B cell (primary cell): ENCODE measurements around the gene PACC1. TPM values are rescaled to one million over a fixed set of nuclear protein-coding genes. Genes with fewer than 3 reads are reported as not detected.

Experiments
- ATAC-seq: fragments of 200-7000 bp; cut with Tn5 transposase; one replicate; pipeline ENCODE4 v1.10.0; 2021; ENCODE audit warnings: low read depth, mild to moderate bottlenecking, moderate number of reproducible peaks, moderate library complexity
- CTCF ChIA-PET: fragments of 350-600 bp; sonication (Branson Sonifier 250); formaldehyde crosslinking; loops from one replicate; lab custom pipeline; 2021; ENCODE audit warnings: antibody characterized with exemption, inconsistent platforms; lab: Charles Lee
- POLR2A ChIA-PET: fragments of 350-600 bp; sonication (Branson Sonifier 250); formaldehyde crosslinking; loops from one replicate; lab custom pipeline; 2021; ENCODE audit warnings: antibody characterized with exemption; lab: Charles Lee
- DNase-seq: peaks from one replicate; pipeline ENCODE4 v3.0.0; 2013
- H2AFZ ChIP-seq: 2 replicates; pipeline ENCODE4 v1.6.1; 2012; ENCODE audit warnings: mild to moderate bottlenecking, low read depth, low read length; ENCODE audit not compliant: insufficient read depth, poor library complexity, severe bottlenecking
- H3K27ac ChIP-seq, 2 donors: 1 replicate in 1 of 2; 2 replicates in 1 of 2; pipeline ENCODE4 v1.5.1; 2012 to 2013; ENCODE audit warnings: low read length in 2 of 2, mild to moderate bottlenecking in 2 of 2, moderate library complexity in 1 of 2
- H3K27me3 ChIP-seq, 4 experiments: fragments of 200-600 bp in 1 of 4; sonication (generic) in 1 of 4; replicated peaks in 1 of 4; 1 replicate in 2 of 4; 2 replicates in 2 of 4; pipeline versions ENCODE4 v1.6.1 to v1.7.0; 2013 to 2016; ENCODE audit warnings: low read length in 3 of 4, mild to moderate bottlenecking in 2 of 4, mixed read lengths in 1 of 4, moderate library complexity in 1 of 4; ENCODE audit not compliant: insufficient read depth in 4 of 4, control insufficient read depth in 3 of 4; ENCODE audit errors: control extremely low read depth in 1 of 4
- H3K36me3 ChIP-seq, 2 experiments: replicated peaks in 1 of 2; 1 replicate in 1 of 2; 2 replicates in 1 of 2; pipeline versions ENCODE4 v1.6.1 to v1.7.1; 2013; ENCODE audit warnings: low read length in 1 of 2; ENCODE audit not compliant: insufficient read depth in 2 of 2, control insufficient read depth in 1 of 2; ENCODE audit errors: control extremely low read depth in 1 of 2, extremely low read depth in 1 of 2
- H3K4me1 ChIP-seq, 2 donors: fragments of 200-600 bp in 1 of 2; sonication (generic) in 1 of 2; 1 replicate in 1 of 2; 2 replicates in 1 of 2; pipeline versions ENCODE4 v1.5.1 to v1.6.1; 2013 to 2017; ENCODE audit warnings: low read length in 2 of 2; ENCODE audit not compliant: control insufficient read depth in 2 of 2, insufficient read depth in 2 of 2
- H3K4me2 ChIP-seq: replicated peaks from 2 replicates; pipeline ENCODE3; 2012; ENCODE audit warnings: mild to moderate bottlenecking, low read depth, low read length; ENCODE audit not compliant: poor library complexity, severe bottlenecking
- H3K4me3 ChIP-seq, 5 experiments: fragments of 200-600 bp in 1 of 5; sonication (generic) in 1 of 5; 1 replicate in 3 of 5; 2 replicates in 2 of 5; pipeline versions ENCODE4 v1.5.1 to v1.7.0; 2011 to 2016; ENCODE audit warnings: low read length in 4 of 5, mild to moderate bottlenecking in 4 of 5, low read depth in 2 of 5, control low read depth in 1 of 5, moderate library complexity in 1 of 5; ENCODE audit not compliant: insufficient read depth in 1 of 5; ENCODE audit errors: control extremely low read depth in 1 of 5, extremely low read depth in 1 of 5
- H3K79me2 ChIP-seq: fragments of 200-600 bp; sonication (generic); one replicate; pipeline ENCODE4 v1.6.0; 2016; ENCODE audit warnings: low read length; ENCODE audit not compliant: control insufficient read depth, insufficient read depth
- H3K9ac ChIP-seq: fragments of 200-600 bp; sonication (generic); 2 replicates; pipeline ENCODE4 v1.6.1; 2017; ENCODE audit warnings: mild to moderate bottlenecking, low read length, moderate library complexity
- H3K9me3 ChIP-seq, 3 donors: one replicate each; pipeline versions ENCODE4 v1.6.1 to v1.7.1; 2013; ENCODE audit warnings: low read length in 2 of 3; ENCODE audit not compliant: control insufficient read depth in 2 of 3, insufficient read depth in 1 of 3; ENCODE audit errors: control extremely low read depth in 1 of 3
- H4K20me1 ChIP-seq: 2 replicates; pipeline ENCODE4 v1.6.0; 2012; ENCODE audit warnings: mild to moderate bottlenecking, low read length; ENCODE audit not compliant: insufficient read depth, control insufficient read depth, poor library complexity, severe bottlenecking
- H3K27ac Mint-ChIP-seq: one replicate; pipeline ENCODE4 v1.8.0; 2021; ENCODE audit warnings: mixed read lengths
- H3K27me3 Mint-ChIP-seq: one replicate; pipeline ENCODE4 v1.8.0; 2021; ENCODE audit warnings: mixed read lengths
- H3K4me1 Mint-ChIP-seq: one replicate; pipeline ENCODE4 v1.8.0; 2021; ENCODE audit warnings: mixed read lengths
- H3K4me3 Mint-ChIP-seq: one replicate; pipeline ENCODE4 v1.8.0; 2021; ENCODE audit warnings: mixed read lengths
- H3K9me3 Mint-ChIP-seq: one replicate; pipeline ENCODE4 v1.8.0; 2022; ENCODE audit warnings: mixed read lengths; ENCODE audit not compliant: insufficient read depth
- EZH2 ChIP-seq: IDR thresholded peaks from 2 replicates; pipeline ENCODE4 v1.6.1; 2012; ENCODE audit warnings: borderline replicate concordance, low read depth, mild to moderate bottlenecking, moderate library complexity, low read length; ENCODE audit not compliant: insufficient read depth, poor library complexity, severe bottlenecking
- whole genome bisulfite sequencing: methylation state at CpG from one replicate; pipeline ENCODE4 v1.1.5; 2013; ENCODE audit warnings: missing lambda C conversion rate; ENCODE audit not compliant: insufficient coverage; 5-methylcytosine and 5-hydroxymethylcytosine counted together
- intact Hi-C: fragments of 100-400 bp; cut with micrococcal nuclease; formaldehyde crosslinking; loops from one replicate; pipeline ENCODE4 v1.10.0; 2022
- polyA plus RNA-seq: library from polyadenylated mRNA; depleted of rRNA; stranded (reverse); fragments of >200 nt; gene quantifications from 2 replicates; pipeline ENCODE4 v1.2.3, GENCODE V29; 2012
- total RNA-seq, 2 donors: library from RNA; stranded (reverse); fragments of 120-200 nt in 1 of 2; gene quantifications; 1 replicate in 1 of 2; 2 replicates in 1 of 2; pipeline versions ENCODE4 v1.2.3 to v1.2.4, GENCODE V29; 2013 to 2022
- TF ChIP-seq, protein P1 (sequence below): fragments of 200-600 bp; IDR thresholded peaks from one replicate; pipeline ENCODE4 v1.8.0; 2022; ENCODE audit warnings: antibody characterized with exemption, mild to moderate bottlenecking

Gene PACC1
- total and polyA plus RNA-seq, 2 donors (not counting 1 experiment from before 2014, with no cell fraction given), result 15.9 to 18.3 TPM

DNA sequence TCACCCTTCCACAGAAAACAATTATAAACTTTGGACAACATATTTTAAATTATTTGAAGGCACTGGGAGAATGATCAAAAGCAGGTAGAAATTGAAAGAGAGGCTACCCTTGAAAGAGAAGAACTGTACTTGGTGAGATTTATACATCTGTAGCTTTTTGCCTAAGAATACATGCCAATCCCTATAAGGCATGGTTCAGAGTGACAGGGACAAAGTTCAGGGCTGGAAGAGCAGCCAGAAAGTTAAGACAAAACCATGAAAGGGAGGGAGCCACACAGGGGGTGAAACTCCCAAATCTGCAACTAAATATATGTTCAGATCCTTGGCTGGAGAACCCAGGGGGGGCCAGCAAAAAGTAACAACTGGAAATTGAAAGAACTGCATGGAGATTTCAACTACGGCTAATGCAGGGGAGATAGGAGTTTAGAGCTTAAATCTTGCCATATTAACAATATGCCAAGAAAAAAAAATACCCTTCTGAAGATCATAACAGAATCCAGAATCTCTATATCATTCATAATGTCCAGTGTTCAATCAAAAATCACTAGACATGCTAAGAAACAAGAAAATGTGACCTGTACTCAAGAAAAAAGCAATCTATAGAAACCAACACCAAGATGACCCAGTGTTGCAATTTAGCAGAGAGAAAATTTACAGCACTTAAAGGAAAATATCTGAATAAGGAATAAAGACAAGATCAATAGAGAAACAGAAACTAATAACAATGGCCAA, 25.5 kb downstream of the PACC1 start:
- no peak overlapping the region for H3K4me2 ChIP-seq
- TF ChIP-seq, protein P1, sequence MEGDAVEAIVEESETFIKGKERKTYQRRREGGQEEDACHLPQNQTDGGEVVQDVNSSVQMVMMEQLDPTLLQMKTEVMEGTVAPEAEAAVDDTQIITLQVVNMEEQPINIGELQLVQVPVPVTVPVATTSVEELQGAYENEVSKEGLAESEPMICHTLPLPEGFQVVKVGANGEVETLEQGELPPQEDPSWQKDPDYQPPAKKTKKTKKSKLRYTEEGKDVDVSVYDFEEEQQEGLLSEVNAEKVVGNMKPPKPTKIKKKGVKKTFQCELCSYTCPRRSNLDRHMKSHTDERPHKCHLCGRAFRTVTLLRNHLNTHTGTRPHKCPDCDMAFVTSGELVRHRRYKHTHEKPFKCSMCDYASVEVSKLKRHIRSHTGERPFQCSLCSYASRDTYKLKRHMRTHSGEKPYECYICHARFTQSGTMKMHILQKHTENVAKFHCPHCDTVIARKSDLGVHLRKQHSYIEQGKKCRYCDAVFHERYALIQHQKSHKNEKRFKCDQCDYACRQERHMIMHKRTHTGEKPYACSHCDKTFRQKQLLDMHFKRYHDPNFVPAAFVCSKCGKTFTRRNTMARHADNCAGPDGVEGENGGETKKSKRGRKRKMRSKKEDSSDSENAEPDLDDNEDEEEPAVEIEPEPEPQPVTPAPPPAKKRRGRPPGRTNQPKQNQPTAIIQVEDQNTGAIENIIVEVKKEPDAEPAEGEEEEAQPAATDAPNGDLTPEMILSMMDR, result no peak
- TF ChIP-seq EZH2, result no peak
- no peak overlapping the region for H2AFZ ChIP-seq
- peaks cover 15 to 41% of the 10 kb centered on the region in 2 experiments for H3K36me3 ChIP-seq
- H3K79me2 ChIP-seq, result peaks cover 25% of the 10 kb centered on the region
- H3K9me3 ChIP-seq, result peaks cover 2 to 16% (median 5%) of the 10 kb centered on the region in 3 donors
- intact Hi-C loops, result no loop called here
- peaks cover 5% of the 10 kb centered on the region for H3K4me1 Mint-ChIP-seq
- H3K27me3 Mint-ChIP-seq, result no peaks in the 10 kb centered on the region
- DNase-seq (no peak), ATAC-seq (no peak)
- CTCF ChIA-PET, result interaction anchor here (1.6 kb wide), 1 partner anchor 67 kb away, joined by 7 read pairs; no protein-coding TSS in a partner anchor
- no peak overlapping the region for H3K4me3 Mint-ChIP-seq
- no peak overlapping the region for H3K27ac Mint-ChIP-seq
- H4K20me1 ChIP-seq, result peaks cover 11% of the 10 kb centered on the region
- no peaks in the 10 kb centered on the region for H3K4me1 ChIP-seq
- no peaks in the 10 kb centered on the region for H3K27me3 ChIP-seq
- H3K9me3 Mint-ChIP-seq, result peaks cover 2% of the 10 kb centered on the region
- POLR2A ChIA-PET, result no interaction called here
- no CpG with 5 or more reads among the region's 1 CpG for WGBS
- no peak overlapping the region for H3K27ac ChIP-seq
- no peak overlapping the region for H3K4me3 ChIP-seq
- no peak overlapping the region for H3K9ac ChIP-seq

DNA sequence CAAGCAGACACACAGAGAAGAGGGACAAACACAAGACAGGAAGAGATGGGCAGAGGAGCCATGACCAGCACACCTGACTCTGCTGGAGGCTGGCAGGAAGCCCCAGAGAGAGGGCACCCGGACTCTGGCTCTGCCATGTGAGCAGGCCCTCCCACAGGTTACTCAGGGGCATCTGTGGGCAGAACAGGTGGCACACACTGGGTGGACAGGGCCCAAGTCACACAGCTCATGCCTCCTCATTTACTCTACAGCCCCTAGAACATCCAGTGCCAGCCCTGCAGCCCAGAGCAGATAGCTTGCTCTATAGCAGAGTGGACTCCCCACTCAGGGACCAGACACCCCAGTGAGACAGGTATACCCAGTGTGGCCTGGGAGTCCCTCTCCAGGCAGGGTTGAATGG, 28.7 kb downstream of the PACC1 start:
- intact Hi-C loops, result no loop called here
- ATAC-seq, result no peak
- Histone ChIP-seq H3K36me3 (peaks cover 20 to 66% of the 10 kb centered on the region in 2 experiments), H3K4me3 (no peak overlapping the region), H3K27me3 (no peaks in the 10 kb centered on the region), H3K9me3 (peaks cover 2 to 12% (median 5%) of the 10 kb centered on the region in 3 donors), H3K27ac (no peak overlapping the region), H3K4me2 (no peak overlapping the region), H2AFZ (no peak overlapping the region), H3K9ac (no peak overlapping the region), H3K4me1 (no peaks in the 10 kb centered on the region), H3K79me2 (peaks cover 25% of the 10 kb centered on the region), H4K20me1 (peaks cover 11% of the 10 kb centered on the region)
- no peak for DNase-seq
- Mint-ChIP-seq H3K9me3 (peaks cover 2% of the 10 kb centered on the region), H3K27ac (no peak overlapping the region), H3K4me3 (no peak overlapping the region), H3K4me1 (no peaks in the 10 kb centered on the region), H3K27me3 (no peaks in the 10 kb centered on the region)
- ChIA-PET CTCF (interaction anchor here (1.2 kb wide), 1 partner anchor 19 kb away, joined by 3 read pairs; no protein-coding TSS in a partner anchor), POLR2A (no interaction called here)
- WGBS, result 100% methylated on average over 1 of the region's 1 CpG
- TF ChIP-seq, protein P1, result no peak
- no peak for TF ChIP-seq EZH2
